ENCODE results near the gene PXDN.
"Not testable (repeated sequence)": the region's sequence is repeated elsewhere in the genome, so short reads cannot be mapped to it uniquely, and the experiment has no call there.

The PXDN gene

GRCh38 chr2:1727101-1727771 lies 17.1 kb downstream of the PXDN start:
- Histone ChIP-seq H3K27me3 (no peaks in the 10 kb centered on the region), H3K27ac (no peak overlapping the region), H3K36me3 (no peaks in the 10 kb centered on the region), H3K4me1 (ENCODE audit: control insufficient read depth in 1 of 2, insufficient read depth in 1 of 2, low read depth in 1 of 2, low read length in 1 of 2) (no peaks in the 10 kb centered on the region), H3K4me3 (ENCODE audit: low read depth in 1 of 2, low read length in 1 of 2) (no peak overlapping the region), H3K9me3 (no peaks in the 10 kb centered on the region)
- no peak for TF ChIP-seq CTCF (IDR thresholded peaks at IDR 0.05)

GRCh38 chr2:1726558-1726957 lies 17.8 kb downstream of the PXDN start:
- no peak for TF ChIP-seq CTCF (IDR thresholded peaks at IDR 0.05)
- Histone ChIP-seq H3K4me3 (ENCODE audit: low read depth in 1 of 2, low read length in 1 of 2) (no peak overlapping the region), H3K27ac (no peak overlapping the region), H3K9me3 (no peaks in the 10 kb centered on the region), H3K27me3 (no peaks in the 10 kb centered on the region), H3K4me1 (ENCODE audit: control insufficient read depth in 1 of 2, insufficient read depth in 1 of 2, low read depth in 1 of 2, low read length in 1 of 2) (no peaks in the 10 kb centered on the region), H3K36me3 (no peaks in the 10 kb centered on the region)

- not testable (repeated sequence) for H3K4me1 ChIP-seq (ENCODE audit: control insufficient read depth in 1 of 2, insufficient read depth in 1 of 2, low read depth in 1 of 2, low read length in 1 of 2); H3K4me3 ChIP-seq (ENCODE audit: low read depth in 1 of 2, low read length in 1 of 2); H3K27me3 ChIP-seq; H3K27ac ChIP-seq; H3K9me3 ChIP-seq; H3K36me3 ChIP-seq
Measured at GRCh38 chr2:1724351-1724750, 20.0 kb downstream of the PXDN start.

- H3K4me1 ChIP-seq (ENCODE audit: control insufficient read depth in 1 of 2, insufficient read depth in 1 of 2, low read depth in 1 of 2, low read length in 1 of 2): no peaks in the 10 kb centered on the region
- TF ChIP-seq CTCF (IDR thresholded peaks at IDR 0.05): no peak
- no peaks in the 10 kb centered on the region for H3K36me3 ChIP-seq
- no peak overlapping the region for H3K4me3 ChIP-seq (ENCODE audit: low read depth in 1 of 2, low read length in 1 of 2)
- H3K27ac ChIP-seq: no peak overlapping the region
- H3K27me3 ChIP-seq: no peaks in the 10 kb centered on the region
- H3K9me3 ChIP-seq: no peaks in the 10 kb centered on the region
Measured at GRCh38 chr2:1723397-1724042, 20.8 kb downstream of the PXDN start.

- H3K4me3 ChIP-seq (ENCODE audit: low read depth in 1 of 2, low read length in 1 of 2): no peak overlapping the region
- no peaks in the 10 kb centered on the region for H3K9me3 ChIP-seq
- no peak for TF ChIP-seq CTCF (IDR thresholded peaks at IDR 0.05)
- H3K27me3 ChIP-seq: no peaks in the 10 kb centered on the region
- no peaks in the 10 kb centered on the region for H3K4me1 ChIP-seq (ENCODE audit: control insufficient read depth in 1 of 2, insufficient read depth in 1 of 2, low read depth in 1 of 2, low read length in 1 of 2)
- no peak overlapping the region for H3K27ac ChIP-seq
- no peaks in the 10 kb centered on the region for H3K36me3 ChIP-seq
Measured at GRCh38 chr2:1722692-1723091, 21.6 kb downstream of the PXDN start.

All from neutrophil (primary cell).